Measurements from ENCODE around the gene PSMB5.
A peak's percentile ranks its signal among the peaks of the same experiment; 100 is the strongest.
"Not testable (repeated sequence)": the region's sequence is repeated elsewhere in the genome, so short reads cannot be mapped to it uniquely, and the experiment has no call there.

The PSMB5 gene

GRCh38 chr14:23015618-23016017 is 19.1 kb downstream of the PSMB5 start:
- DNase-seq (ENCODE audit: low read depth), result no peak

- not testable (repeated sequence) for DNase-seq (ENCODE audit: low read depth)
Observed at GRCh38 chr14:23013749-23014054, 21.0 kb downstream of the PSMB5 start.

GRCh38 chr14:23013054-23013748 is 21.5 kb downstream of the PSMB5 start:
- no peak for DNase-seq (ENCODE audit: low read depth)

GRCh38 chr14:23009939-23010726 is 24.6 kb downstream of the PSMB5 start, which contains the start of gene C14orf93:
Gene C14orf93 (minus strand): TSS chr14:23010143. CDS start chr14:22999023, 11,120 bp downstream.
- peak; percentile 74 for DNase-seq (ENCODE audit: low read depth)

GRCh38 chr14:23009483-23009938 is 25.2 kb downstream of the PSMB5 start:
- DNase-seq (ENCODE audit: low read depth), result no peak

- DNase-seq (ENCODE audit: low read depth), result no peak
Observed at GRCh38 chr14:23008831-23009230, 25.9 kb downstream of the PSMB5 start.

GRCh38 chr14:23006544-23007419 is 27.9 kb downstream of the PSMB5 start:
- peak; percentile 98 for DNase-seq (ENCODE audit: low read depth)

- no peak for DNase-seq (ENCODE audit: low read depth)
Observed at GRCh38 chr14:23006188-23006534, 28.5 kb downstream of the PSMB5 start.

- DNase-seq (ENCODE audit: low read depth), result no peak
Observed at GRCh38 chr14:23005451-23006187, 29.1 kb downstream of the PSMB5 start.

- not testable (repeated sequence) for DNase-seq (ENCODE audit: low read depth)
Observed at GRCh38 chr14:23004274-23004673, 30.4 kb downstream of the PSMB5 start.

- DNase-seq (ENCODE audit: low read depth), result no peak
Observed at GRCh38 chr14:23002592-23002991, 32.1 kb downstream of the PSMB5 start.

GRCh38 chr14:23000860-23001259 is 33.8 kb downstream of the PSMB5 start:
- no peak for DNase-seq (ENCODE audit: low read depth)

- no peak for DNase-seq (ENCODE audit: low read depth)
Observed at GRCh38 chr14:22998329-22999012, 36.2 kb downstream of the PSMB5 start.

- DNase-seq (ENCODE audit: low read depth), result no peak
Observed at GRCh38 chr14:22997676-22998323, 36.9 kb downstream of the PSMB5 start.

- no peak for DNase-seq (ENCODE audit: low read depth)
Observed at GRCh38 chr14:22996768-22997654, 37.7 kb downstream of the PSMB5 start.

- DNase-seq (ENCODE audit: low read depth), result no peak
Observed at GRCh38 chr14:22995889-22996625, 38.6 kb downstream of the PSMB5 start.

- DNase-seq (ENCODE audit: low read depth), result no peak
Observed at GRCh38 chr14:22994762-22995275, 39.9 kb downstream of the PSMB5 start.

GRCh38 chr14:22993517-22993916 is 41.2 kb downstream of the PSMB5 start:
- DNase-seq (ENCODE audit: low read depth), result no peak

GRCh38 chr14:22991852-22992251 is 42.8 kb downstream of the PSMB5 start:
- no peak for DNase-seq (ENCODE audit: low read depth)
